HUES64 (cell line): ENCODE data around the gene SENP8.

Experiments
- H3K27ac ChIP-seq: 2 replicates; pipeline ENCODE4 v1.7.0; 2013; ENCODE audit warnings: low read depth, low read length, inconsistent platforms
- H3K27me3 ChIP-seq: 2 replicates; pipeline ENCODE4 v1.6.1; 2013; ENCODE audit warnings: mild to moderate bottlenecking, low read length; ENCODE audit not compliant: insufficient read depth
- H3K36me3 ChIP-seq: 2 replicates; pipeline ENCODE4 v1.6.1; 2013; ENCODE audit warnings: mild to moderate bottlenecking, low read length; ENCODE audit not compliant: insufficient read depth
- H3K4me1 ChIP-seq: 2 replicates; pipeline ENCODE4 v1.6.1; 2013; ENCODE audit warnings: mild to moderate bottlenecking, low read length, moderate library complexity; ENCODE audit not compliant: insufficient read depth
- H3K4me3 ChIP-seq: 2 replicates; pipeline ENCODE4 v1.5.1; 2013; ENCODE audit warnings: mild to moderate bottlenecking, low read length, moderate library complexity
- H3K9ac ChIP-seq: 2 replicates; pipeline ENCODE4 v1.6.1; 2013; ENCODE audit warnings: mild to moderate bottlenecking, low read depth, low read length
- H3K9me3 ChIP-seq: 2 replicates; pipeline ENCODE4 v1.6.1; 2013; ENCODE audit warnings: low read depth, low read length; ENCODE audit not compliant: insufficient read depth
- WGBS: fragments of 150-250, 120-280 bp; methylation state at CpG from one replicate; pipeline ENCODE4 v1.1.7; 2013; ENCODE audit warnings: missing lambda C conversion rate; 5-methylcytosine and 5-hydroxymethylcytosine counted together

SENP8 gene

DNA sequence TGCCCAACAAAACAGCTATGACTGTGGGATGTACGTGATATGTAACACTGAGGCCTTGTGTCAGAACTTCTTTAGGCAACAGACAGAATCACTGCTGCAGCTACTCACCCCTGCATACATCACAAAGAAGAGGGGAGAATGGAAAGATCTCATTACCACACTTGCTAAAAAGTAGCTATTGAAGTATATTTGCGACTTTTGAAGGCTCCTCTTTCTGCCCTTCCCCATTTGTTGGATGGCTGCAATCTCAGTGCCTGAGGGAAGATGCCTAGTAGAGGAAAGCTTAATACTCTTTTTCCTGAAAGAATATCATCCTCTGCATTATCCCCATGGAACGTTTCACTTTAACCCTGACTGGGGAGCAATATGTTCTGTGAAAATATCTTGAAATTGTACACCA is 21.9 kb downstream of the SENP8 start:
- no peak overlapping the region for H3K4me3 ChIP-seq
- H3K9me3 ChIP-seq: no peaks in the 10 kb centered on the region
- WGBS: 100% methylated on average over 1 of the region's 3 CpGs
- H3K9ac ChIP-seq: no peak overlapping the region
- H3K27ac ChIP-seq: no peak overlapping the region
- no peaks in the 10 kb centered on the region for H3K36me3 ChIP-seq
- no peaks in the 10 kb centered on the region for H3K27me3 ChIP-seq
- H3K4me1 ChIP-seq: peaks cover 4% of the 10 kb centered on the region; the same call in 1 of the 2 replicates

DNA sequence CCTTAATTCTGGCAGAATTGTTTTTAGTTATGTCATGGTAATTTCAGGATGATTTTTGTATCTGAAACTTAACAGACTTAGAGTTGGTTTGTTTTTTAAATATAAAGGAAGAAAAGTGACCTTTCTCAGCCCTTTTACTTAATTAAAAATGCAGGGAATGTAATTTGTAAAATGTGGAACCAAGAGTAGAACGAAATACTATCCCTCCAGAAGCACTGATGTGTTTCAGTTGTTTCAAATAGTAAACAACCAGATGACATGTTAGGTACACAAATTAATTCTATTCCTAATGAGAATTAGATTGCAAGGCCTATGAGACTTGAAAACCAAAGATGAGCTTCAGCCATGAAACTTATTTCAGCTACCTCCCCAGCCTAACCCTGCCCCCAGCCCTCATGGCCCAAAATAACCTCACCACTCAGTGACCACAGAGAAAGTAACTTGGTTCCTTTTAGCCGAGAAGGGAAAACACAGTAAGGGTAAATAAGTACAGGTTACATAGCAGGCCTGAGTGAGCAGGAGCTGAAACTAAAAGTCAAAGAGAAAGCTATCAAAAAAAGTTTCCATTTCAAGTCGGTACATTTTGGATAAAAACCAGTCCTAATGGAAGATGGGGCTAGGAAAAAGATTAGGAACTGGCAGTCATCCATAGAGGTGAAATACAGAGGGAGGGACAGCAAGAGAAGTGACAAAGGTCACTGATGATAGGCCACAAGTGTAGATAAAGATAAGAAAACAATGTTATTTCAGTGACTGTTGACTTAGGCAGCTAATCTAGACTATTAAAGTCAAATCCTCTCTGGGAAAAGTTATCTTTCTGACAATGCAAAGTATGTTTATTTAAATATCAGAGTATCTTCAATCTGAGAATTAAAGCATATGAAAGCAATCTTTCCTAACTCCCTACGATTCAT is 23.2 kb downstream of the SENP8 start:
- Histone ChIP-seq H3K27ac (peak overlapping the region; percentile 25; the same call in 1 of the 2 replicates), H3K9me3 (no peaks in the 10 kb centered on the region), H3K4me3 (no peak overlapping the region), H3K4me1 (peaks cover 4% of the 10 kb centered on the region; the same call in 1 of the 2 replicates), H3K27me3 (no peaks in the 10 kb centered on the region), H3K36me3 (no peaks in the 10 kb centered on the region), H3K9ac (no peak overlapping the region)
- WGBS: 98% methylated on average over 3 of the region's 4 CpGs

DNA sequence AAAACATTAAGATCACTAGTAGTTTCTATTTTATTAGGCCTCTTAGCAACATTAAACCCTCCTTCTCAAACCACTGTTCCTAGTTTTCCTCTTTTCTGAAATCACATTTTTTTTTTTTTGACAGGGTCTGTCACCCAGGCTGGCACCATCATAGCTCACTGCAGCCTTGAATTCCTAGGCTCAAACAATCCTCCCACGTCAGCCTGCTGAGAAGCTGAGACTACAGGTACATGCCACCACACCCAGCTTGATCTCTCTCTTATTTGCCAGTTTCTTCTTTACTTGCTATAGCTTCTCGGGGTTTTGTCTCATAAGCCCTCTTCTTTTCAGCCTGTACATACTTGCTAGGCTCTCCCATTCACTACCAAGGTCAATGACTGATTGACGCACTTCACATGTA is 28.0 kb downstream of the SENP8 start:
- Histone ChIP-seq H3K9ac (no peak overlapping the region), H3K27me3 (no peaks in the 10 kb centered on the region), H3K27ac (no peak overlapping the region), H3K36me3 (no peaks in the 10 kb centered on the region), H3K9me3 (no peaks in the 10 kb centered on the region), H3K4me3 (no peak overlapping the region), H3K4me1 (peaks cover 4% of the 10 kb centered on the region; the same call in 1 of the 2 replicates)
- WGBS: 89% methylated on average over 3 of the region's 3 CpGs

DNA sequence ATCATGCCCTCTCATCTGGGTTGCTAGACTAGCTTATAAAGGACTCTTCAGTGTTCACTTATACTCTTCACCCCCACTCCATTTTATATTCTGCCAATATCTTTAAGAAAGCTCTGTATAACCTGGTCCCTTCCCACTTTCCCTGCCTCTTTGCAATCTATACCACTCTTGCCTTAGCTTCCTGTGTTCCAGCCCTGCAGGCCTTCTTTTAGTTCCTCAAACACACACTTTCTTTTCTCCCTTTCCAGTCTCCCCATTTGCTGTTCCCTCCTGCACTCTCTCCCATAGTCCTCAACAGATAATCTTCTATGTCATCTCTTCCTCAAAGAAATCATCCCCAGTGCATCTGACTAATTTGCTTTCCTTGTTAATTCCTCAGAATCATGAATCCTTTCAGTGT is 28.7 kb downstream of the SENP8 start:
- Histone ChIP-seq H3K27ac (no peak overlapping the region), H3K27me3 (no peaks in the 10 kb centered on the region), H3K9me3 (no peaks in the 10 kb centered on the region), H3K4me1 (no peaks in the 10 kb centered on the region), H3K36me3 (no peaks in the 10 kb centered on the region), H3K4me3 (no peak overlapping the region), H3K9ac (no peak overlapping the region)

DNA sequence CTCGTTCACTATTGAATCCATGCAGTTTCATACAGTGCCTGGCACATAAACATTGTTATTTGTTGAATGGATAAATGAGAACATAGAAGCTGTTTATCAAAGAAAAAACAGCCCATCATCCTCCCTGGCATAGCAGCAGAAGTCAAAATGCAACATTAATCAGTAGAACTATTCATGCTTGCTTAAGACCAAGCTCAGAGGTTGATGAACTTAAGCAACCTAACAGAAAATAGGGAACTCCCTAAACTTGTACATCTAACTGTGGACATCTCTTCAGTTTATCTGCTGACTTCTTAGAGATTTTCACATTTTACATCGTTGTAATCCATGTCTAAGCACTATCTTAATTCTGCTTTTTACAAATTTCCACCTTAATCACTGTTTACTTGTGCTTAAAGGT is 29.2 kb downstream of the SENP8 start:
- Histone ChIP-seq H3K9me3 (no peaks in the 10 kb centered on the region), H3K27ac (no peak overlapping the region), H3K4me3 (no peak overlapping the region), H3K27me3 (no peaks in the 10 kb centered on the region), H3K4me1 (no peaks in the 10 kb centered on the region), H3K9ac (no peak overlapping the region), H3K36me3 (no peaks in the 10 kb centered on the region)
- 96% methylated on average over 2 of the region's 2 CpGs for WGBS

DNA sequence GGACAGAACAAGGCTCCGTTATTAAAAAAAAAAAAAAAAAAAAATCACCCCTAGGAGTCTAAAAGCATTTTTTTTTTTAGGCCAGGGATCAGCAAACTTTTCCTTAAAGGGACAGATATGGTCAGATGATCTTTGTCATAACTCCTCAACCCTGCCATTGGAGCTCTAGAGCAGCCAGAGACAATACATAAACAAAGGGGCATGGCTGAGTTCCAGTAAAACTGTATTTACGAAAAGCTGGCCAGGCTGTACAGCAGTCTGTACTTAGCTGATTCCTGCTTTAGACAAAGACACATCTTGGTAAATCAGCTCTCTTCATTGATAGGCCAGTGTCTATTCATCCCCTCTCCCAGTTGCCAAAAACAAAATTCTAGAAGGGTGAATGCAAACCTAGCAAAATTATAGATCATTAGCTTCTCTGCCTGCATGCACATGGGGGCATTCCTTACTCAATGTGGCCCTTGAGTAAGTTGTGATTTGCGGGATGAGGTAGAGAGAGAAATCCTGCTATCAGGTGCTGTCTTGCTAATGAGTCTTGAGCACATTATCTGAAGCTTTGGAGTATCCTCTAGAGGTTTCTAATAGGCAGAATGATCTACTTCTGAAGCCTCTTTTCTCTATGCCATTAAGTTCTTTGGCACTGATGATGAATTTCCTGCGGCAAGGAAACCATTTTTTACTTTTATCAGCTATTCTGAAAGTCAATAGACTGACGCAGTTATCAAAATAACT is 35.2 kb downstream of the SENP8 start:
- peaks cover 3% of the 10 kb centered on the region; the same call in 1 of the 2 replicates for H3K27me3 ChIP-seq
- H3K9me3 ChIP-seq: no peaks in the 10 kb centered on the region
- no peaks in the 10 kb centered on the region for H3K36me3 ChIP-seq
- H3K27ac ChIP-seq: no peak overlapping the region
- no peak overlapping the region for H3K4me3 ChIP-seq
- WGBS: 95% methylated on average over 5 of the region's 5 CpGs
- peaks cover 3% of the 10 kb centered on the region; the same call in 1 of the 2 replicates for H3K4me1 ChIP-seq
- H3K9ac ChIP-seq: no peak overlapping the region

DNA sequence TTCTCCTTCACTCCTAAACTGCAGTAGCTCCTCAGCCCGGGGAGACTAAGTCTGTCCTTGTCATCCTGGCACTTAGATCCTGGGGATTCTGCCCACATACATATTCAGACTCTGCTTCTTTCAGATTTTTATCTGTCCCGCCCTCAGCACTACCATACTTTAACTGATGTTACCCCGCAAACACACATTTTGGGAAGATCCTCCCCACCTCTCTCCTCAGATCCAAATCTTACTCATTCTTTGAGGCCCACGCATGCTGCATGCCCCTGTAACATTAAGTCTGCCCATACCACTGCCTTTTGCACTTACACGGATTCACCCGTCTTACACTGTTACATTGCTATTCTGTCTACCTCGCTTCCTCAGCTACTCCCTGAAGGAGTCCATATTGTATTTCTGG is 36.1 kb downstream of the SENP8 start:
- Histone ChIP-seq H3K27me3 (peaks cover 3% of the 10 kb centered on the region; the same call in 1 of the 2 replicates), H3K27ac (no peak overlapping the region)
- 93% methylated on average over 7 of the region's 7 CpGs for WGBS

DNA sequence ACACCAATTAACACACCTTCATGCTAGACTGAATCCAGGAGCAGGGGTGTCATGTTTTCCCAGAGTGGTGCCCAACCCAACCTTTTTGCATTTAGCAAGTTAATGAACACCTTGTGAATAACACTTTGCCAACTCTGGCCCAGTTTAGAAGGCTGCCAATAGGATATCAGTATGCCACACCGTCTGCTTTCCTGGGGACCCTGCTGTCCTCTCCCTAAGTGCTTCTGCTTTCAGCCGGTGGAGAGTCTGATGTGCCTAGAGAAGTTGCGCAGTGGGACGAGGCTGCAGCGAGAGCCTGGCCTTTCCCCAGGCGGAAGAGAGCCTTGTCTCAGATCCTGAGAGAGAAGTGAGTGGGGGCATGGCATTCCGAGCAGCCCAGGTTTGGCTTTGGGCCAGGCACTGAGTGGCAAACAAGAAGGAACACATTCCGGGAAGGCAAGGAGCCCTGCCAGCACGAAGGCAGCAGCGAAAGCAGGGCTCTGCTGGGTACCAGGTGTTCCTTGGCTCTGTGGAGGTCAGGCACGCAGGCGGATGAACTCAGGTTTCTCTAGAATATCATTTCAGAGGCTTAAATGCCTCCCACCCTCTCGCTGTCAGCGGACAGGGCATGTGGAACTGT is 36.9 kb downstream of the SENP8 start:
- H3K4me1 ChIP-seq: peaks cover 3% of the 10 kb centered on the region; the same call in 1 of the 2 replicates
- H3K4me3 ChIP-seq: no peak overlapping the region
- H3K36me3 ChIP-seq: no peaks in the 10 kb centered on the region
- WGBS: 88% methylated on average over 14 of the region's 14 CpGs
- peaks cover 3% of the 10 kb centered on the region; the same call in 1 of the 2 replicates for H3K27me3 ChIP-seq
- no peak overlapping the region for H3K9ac ChIP-seq
- no peaks in the 10 kb centered on the region for H3K9me3 ChIP-seq
- H3K27ac ChIP-seq: no peak overlapping the region

More for the DNA sequence above, 36.1 kb downstream of the SENP8 start:
- Histone ChIP-seq H3K9ac (no peak overlapping the region), H3K9me3 (no peaks in the 10 kb centered on the region), H3K4me1 (peaks cover 3% of the 10 kb centered on the region; the same call in 1 of the 2 replicates), H3K4me3 (no peak overlapping the region), H3K36me3 (no peaks in the 10 kb centered on the region)

DNA sequence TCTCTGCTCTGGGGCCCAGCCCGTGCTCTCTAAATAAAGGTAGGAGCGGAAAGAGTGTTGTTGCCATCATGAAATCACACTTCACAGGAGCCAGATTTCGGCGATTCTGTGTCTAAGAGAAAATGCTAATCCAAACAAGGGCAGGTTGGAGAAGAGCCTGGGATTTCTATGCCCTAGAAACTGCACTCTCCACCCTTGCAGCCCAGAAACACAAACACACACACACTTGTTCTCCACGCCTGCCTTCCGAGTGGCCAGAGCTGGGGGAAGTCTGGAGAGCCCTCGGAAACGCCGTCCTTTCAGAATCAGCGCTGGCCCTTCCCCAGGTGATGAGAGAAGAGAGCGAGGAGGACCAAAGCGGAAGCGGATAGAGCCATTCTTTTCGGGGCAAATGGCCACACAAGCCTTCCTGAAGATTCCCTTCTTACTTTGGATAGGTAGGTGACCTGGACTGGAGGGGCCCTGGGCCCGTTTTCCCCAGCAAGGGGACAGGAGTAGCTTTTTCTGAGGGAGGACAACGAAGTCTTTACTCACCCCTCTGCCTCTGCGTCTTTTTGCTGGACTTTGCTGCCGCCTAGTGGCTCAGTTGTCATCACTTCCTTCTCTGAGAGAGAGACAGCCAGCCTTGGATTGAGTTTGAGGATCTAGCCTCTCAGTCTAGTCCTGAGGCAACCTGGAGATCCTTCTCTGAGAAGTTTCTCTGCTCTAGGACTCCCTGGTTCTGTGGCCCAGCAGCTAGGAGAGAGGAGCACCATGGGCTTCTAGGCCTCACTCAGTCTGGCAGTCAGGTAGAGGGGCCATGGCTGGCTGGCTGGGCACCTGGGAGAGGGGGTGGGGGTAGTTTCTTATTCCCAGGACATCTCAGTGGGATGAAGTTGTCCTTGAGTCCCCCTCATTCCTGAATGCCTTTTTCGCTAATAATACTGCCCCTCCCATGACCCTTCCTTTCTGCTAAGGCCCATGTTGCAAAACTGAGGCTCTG is 37.7 kb downstream of the SENP8 start:
- Histone ChIP-seq H3K4me3 (peak overlapping the region; percentile 31), H3K27ac (no peak overlapping the region)

DNA sequence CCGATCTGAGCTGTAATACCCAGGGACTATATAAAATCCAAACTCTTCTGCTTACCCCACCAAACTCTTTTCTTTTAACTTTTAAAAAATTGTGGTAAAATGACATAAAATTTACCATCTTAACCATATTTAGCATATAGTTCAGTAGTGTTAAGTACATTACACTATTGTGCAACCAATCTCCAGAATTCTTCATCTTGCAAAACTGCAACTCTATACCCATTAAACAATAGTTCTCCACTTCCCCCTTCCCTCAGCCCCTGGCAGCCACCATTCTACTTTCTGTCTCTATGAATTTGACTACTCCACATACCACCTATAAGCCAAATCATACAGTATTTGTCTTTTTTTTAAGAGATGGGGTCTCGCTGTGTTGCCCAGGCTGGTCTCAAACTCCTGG is 38.7 kb downstream of the SENP8 start:
- H3K36me3 ChIP-seq: no peaks in the 10 kb centered on the region
- H3K4me1 ChIP-seq: peaks cover 3% of the 10 kb centered on the region; the same call in 1 of the 2 replicates
- WGBS: 100% methylated on average over 2 of the region's 2 CpGs
- H3K4me3 ChIP-seq: no peak overlapping the region
- H3K27me3 ChIP-seq: peaks cover 3% of the 10 kb centered on the region; the same call in 1 of the 2 replicates
- H3K9me3 ChIP-seq: no peaks in the 10 kb centered on the region
- H3K9ac ChIP-seq: no peak overlapping the region
- H3K27ac ChIP-seq: no peak overlapping the region

More for the DNA sequence above, 37.7 kb downstream of the SENP8 start:
- 53% methylated on average over 19 of the region's 19 CpGs for WGBS
- H3K36me3 ChIP-seq: no peaks in the 10 kb centered on the region
- H3K9me3 ChIP-seq: no peaks in the 10 kb centered on the region
- H3K9ac ChIP-seq: 0 out of 2 replicates have a peak overlapping the region, but pooled peaks have one; percentile 5
- H3K4me1 ChIP-seq: peaks cover 3% of the 10 kb centered on the region; the same call in 1 of the 2 replicates
- H3K27me3 ChIP-seq: peaks cover 3% of the 10 kb centered on the region; the same call in 1 of the 2 replicates
